ENCODE data around the gene RFX8.

GRCh38 chr2:101388232-101388631 is 86.7 kb downstream of the RFX8 start:
- no peak for TF ChIP-seq POLR2A (IDR thresholded peaks at IDR 0.05)
- no peak for TF ChIP-seq CTCF (IDR thresholded peaks at IDR 0.05)
